ACC112 (cell line): Measurements from ENCODE around the gene ADIPOR1.
"Not testable (repeated sequence)": the region's sequence is repeated elsewhere in the genome, so short reads cannot be mapped to it uniquely, and the experiment has no call there.

ENCODE experiments used
- H2AFZ ChIP-seq: fragments of 200-600 bp; sonication (generic); one replicate; pipeline ENCODE4 v1.6.0; 2017; ENCODE audit warnings: antibody characterized with exemption, low read length; ENCODE audit not compliant: unreplicated experiment
- H3K27ac ChIP-seq: fragments of 200-600 bp; sonication (generic); 2 replicates; pipeline ENCODE4 v1.5.1; 2014; ENCODE audit warnings: low read depth, mild to moderate bottlenecking, antibody characterized with exemption, low read length, moderate library complexity
- H3K27me3 ChIP-seq: fragments of 200-600 bp; sonication (generic); 2 replicates; pipeline ENCODE4 v1.6.1; 2014; ENCODE audit warnings: mild to moderate bottlenecking, antibody characterized with exemption, low read length, moderate library complexity, mixed read lengths; ENCODE audit not compliant: insufficient read depth
- H3K36me3 ChIP-seq: fragments of 200-600 bp; sonication (generic); 2 replicates; pipeline ENCODE4 v1.6.1; 2016; ENCODE audit warnings: mild to moderate bottlenecking, antibody characterized with exemption, low read length, moderate library complexity, mixed read lengths; ENCODE audit not compliant: insufficient read depth
- H3K4me1 ChIP-seq: fragments of 200-600 bp; sonication (generic); one replicate; pipeline ENCODE4 v1.6.1; 2016; ENCODE audit warnings: low read length, mixed read lengths; ENCODE audit not compliant: insufficient read depth, unreplicated experiment, control insufficient read depth
- H3K4me3 ChIP-seq: fragments of 200-600 bp; sonication (generic); 2 replicates; pipeline ENCODE4 v1.5.1; 2014; ENCODE audit warnings: mild to moderate bottlenecking, low read depth, low read length
- H3K79me2 ChIP-seq: fragments of 200-600 bp; sonication (generic); one replicate; pipeline ENCODE4 v1.6.0; 2016; ENCODE audit warnings: low read length; ENCODE audit not compliant: control insufficient read depth, unreplicated experiment, insufficient read depth

ADIPOR1 gene

DNA sequence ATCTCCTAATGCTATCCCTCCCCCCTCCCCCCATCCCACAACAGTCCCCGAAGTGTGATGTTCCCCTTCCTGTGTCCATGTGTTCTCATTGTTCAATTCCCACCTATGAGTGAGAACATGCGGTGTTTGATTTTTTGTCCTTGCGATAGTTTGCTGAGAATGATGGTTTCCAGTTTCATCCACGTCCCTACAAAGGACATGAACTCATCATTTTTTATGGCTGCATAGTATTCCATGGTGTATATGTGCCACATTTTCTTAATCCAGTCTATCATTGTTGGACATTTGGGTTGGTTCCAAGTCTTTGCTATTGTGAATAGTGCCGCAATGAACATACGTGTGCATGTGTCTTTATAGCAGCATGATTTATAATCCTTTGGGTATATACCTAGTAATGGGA, 21.7 kb downstream of the ADIPOR1 start:
- H3K4me3 ChIP-seq, H3K27me3 ChIP-seq, H2AFZ ChIP-seq, H3K4me1 ChIP-seq, H3K79me2 ChIP-seq, H3K27ac ChIP-seq, H3K36me3 ChIP-seq: not testable (repeated sequence)

DNA sequence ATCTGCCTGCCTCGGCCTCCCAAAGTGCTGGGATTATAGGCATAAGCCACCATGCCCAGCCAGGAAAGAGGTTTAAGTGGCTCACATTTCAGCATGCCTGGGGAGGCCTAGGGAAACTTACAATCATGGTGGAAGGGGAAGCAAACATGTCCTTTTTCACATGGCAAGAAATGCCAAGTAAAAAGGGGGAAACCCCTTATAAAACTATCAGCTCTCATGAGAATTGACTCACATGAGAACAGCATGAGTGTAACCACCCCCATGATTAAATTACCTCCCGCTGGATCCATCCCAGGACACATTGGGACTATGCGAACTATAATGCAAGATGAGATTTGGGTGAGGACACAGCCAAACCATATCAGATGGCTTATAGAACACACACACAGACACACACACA, 22.3 kb downstream of the ADIPOR1 start:
- Histone ChIP-seq H3K27ac (peak overlapping the region; percentile 37; the same call in 1 of the 2 replicates), H3K27me3 (peaks cover 4% of the 10 kb centered on the region; the same call in 1 of the 2 replicates), H3K36me3 (no peaks in the 10 kb centered on the region; the same call in 1 of the 2 replicates), H3K79me2 (no peaks in the 10 kb centered on the region), H3K4me3 (no peak overlapping the region), H3K4me1 (peaks cover 3% of the 10 kb centered on the region), H2AFZ (no peak overlapping the region)

DNA sequence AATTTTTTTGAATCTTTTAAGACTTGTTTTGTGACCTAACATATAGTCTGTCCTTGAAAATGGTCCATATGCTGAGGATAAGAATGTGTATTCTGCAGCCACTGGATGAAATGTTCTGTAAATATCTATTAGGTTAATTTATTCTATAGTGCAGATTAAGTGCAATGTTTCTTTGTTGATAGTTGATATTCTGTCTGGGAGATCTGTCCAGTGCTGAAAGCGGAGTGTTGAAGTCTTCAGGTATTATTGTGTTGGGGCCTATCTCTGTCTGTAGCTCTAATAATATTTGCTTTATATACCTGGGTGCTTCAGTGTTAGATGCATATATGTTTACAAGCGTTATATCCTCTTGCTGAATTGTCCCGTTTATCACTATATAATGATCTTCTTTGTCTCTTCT, 23.4 kb downstream of the ADIPOR1 start:
- no peaks in the 10 kb centered on the region for H3K36me3 ChIP-seq
- peaks cover 4% of the 10 kb centered on the region; the same call in 1 of the 2 replicates for H3K27me3 ChIP-seq
- peaks cover 3% of the 10 kb centered on the region for H3K4me1 ChIP-seq
- no peaks in the 10 kb centered on the region for H3K79me2 ChIP-seq
- no peak overlapping the region for H3K27ac ChIP-seq
- H3K4me3 ChIP-seq: no peak overlapping the region
- H2AFZ ChIP-seq: no peak overlapping the region

DNA sequence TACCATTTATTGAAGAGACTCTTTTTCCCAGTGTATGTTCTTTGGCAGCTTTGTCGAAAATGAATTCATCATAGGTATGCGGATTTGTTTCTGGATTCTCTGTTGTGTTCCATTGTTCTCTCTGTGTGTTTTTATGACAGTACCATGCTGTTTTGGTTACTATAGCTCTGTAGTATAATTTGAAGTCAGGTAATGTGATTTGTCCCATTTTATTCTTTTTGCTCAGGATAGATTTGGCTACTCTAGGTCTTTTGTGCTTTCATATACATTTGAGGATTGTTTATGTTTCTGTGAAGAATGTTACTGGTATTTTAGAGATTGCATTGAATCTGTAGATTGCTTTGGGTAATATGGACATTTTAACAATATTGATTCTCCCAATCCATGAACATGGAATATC, 25.6 kb downstream of the ADIPOR1 start:
- Histone ChIP-seq H3K4me3 (no peak overlapping the region), H3K36me3 (no peaks in the 10 kb centered on the region), H2AFZ (no peak overlapping the region), H3K79me2 (no peaks in the 10 kb centered on the region), H3K27ac (no peak overlapping the region), H3K27me3 (peaks cover 4% of the 10 kb centered on the region; the same call in 1 of the 2 replicates), H3K4me1 (peaks cover 3% of the 10 kb centered on the region)

DNA sequence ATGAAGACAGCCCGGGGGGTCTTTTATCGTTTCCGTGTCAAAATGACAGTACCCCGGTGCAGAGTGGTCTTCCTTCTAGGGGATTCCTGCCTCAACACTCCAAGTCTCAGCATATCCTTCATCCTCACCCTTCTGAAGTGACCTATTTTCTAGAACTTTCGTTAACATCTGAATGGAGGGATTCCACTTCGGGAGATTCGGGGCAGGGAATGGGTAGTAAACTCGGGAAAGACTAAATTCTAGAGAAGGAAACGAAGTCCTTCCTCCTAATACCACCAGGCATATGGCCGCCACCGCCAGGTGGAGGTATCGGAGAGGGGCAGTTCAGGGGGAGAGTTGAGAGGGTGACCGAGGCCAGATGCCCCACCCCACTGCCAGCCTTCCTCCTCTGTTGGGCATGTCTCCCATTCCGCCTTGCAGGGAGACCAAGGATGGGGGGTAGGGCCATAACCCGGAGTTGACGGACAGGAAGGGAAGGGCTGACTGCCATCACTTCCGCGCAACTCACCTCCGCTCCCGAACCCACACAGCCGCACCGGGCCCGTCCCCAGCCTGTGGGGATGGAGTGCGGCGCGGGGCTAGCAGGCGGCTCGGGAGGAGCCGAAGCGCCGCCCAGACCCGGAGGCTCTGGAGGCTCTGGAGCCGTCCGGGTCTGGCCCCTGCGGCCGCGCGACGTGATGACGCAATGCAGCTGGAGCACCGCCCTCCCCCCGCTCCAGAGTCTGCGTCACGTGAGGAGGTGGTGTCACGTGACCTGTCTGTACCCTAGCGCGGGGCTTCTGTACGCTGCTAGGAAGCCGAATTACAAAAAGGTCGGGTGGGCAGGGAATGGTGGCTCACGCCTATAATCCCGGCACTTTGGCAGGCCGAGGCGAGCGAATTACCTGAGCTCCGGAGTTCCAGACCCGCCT, 31.3 kb downstream of the ADIPOR1 start, which contains the start of gene KLHL12:
Gene KLHL12 (minus strand): TSS at position 654 of the 911 bp plus-strand sequence. CDS start 2,072 bp downstream, outside the sequence.
- peak within 1 kb of the TSS; percentile 94 for H2AFZ ChIP-seq
- H3K4me1 ChIP-seq: peaks cover 11% of the 10 kb centered on the region
- no peaks in the 10 kb centered on the region for H3K27me3 ChIP-seq

DNA sequence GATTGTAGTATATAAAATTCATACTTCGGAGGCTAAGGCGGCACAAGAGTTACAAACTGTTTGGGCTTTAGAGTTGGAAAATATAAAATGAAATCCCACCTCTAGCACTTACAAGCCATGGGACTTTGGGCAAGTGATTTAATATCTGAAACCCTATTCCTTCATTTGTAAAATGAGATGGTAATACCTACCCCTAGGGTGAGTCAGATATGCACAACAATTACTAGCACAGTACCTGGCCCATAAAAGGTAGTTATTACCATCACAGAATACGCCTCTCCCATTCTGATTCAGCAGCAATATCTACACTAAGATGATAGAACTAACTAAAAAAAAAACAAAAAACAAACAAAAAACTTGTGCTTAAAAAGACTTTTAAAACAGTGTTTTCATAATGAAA, 34.6 kb downstream of the ADIPOR1 start:
- Histone ChIP-seq H3K27ac (no peak overlapping the region), H3K4me1 (peaks cover 11% of the 10 kb centered on the region), H3K27me3 (no peaks in the 10 kb centered on the region), H3K36me3 (peaks cover 15% of the 10 kb centered on the region), H3K4me3 (no peak overlapping the region), H3K79me2 (peaks cover 19% of the 10 kb centered on the region), H2AFZ (no peak overlapping the region)

More for the DNA sequence above, 31.3 kb downstream of the ADIPOR1 start, which contains the start of gene KLHL12:
- Histone ChIP-seq H3K27ac (peak within 1 kb of the TSS; percentile 75), H3K79me2 (peaks cover 19% of the 10 kb centered on the region), H3K36me3 (peaks cover 14% of the 10 kb centered on the region), H3K4me3 (peak within 1 kb of the TSS; percentile 98)

DNA sequence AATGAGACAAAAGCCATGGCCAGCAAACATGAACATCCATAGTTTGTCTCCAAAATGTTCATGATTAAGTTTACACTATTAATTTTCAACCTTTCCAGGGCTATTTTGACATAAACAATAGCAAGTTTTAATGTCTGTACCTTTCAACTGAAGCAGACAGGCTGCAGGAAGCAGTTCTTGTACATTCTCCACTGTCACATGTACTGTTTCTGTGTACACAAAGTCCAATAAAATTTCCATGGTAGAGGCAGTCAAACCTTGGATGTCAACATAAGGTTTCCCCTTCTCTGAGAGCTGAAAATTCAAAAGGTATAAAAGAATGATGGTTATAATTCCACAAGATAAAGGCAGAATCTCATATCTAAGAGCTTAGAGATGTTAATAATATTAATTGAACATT, 38.5 kb downstream of the ADIPOR1 start:
- Histone ChIP-seq H3K27ac (no peak overlapping the region), H3K36me3 (peaks cover 31% of the 10 kb centered on the region), H3K27me3 (no peaks in the 10 kb centered on the region)

DNA sequence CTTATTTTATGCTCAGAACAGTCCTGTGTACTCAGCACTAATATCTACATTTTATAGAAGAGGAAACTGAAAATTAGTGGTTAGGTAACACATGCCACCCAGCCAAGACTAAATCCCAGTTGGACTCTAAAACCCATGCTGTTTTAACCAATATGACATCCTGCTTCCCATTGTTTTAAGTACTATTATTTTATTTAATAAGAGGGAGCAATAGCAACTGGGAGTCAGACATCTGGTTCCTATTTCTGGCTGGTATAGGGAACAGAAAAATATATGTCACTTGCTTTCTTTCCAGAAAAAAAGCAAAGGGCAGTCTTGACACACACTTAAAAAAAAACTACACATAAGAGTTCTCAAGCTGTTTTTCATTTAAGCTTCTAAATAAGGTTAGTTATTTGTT, 43.0 kb downstream of the ADIPOR1 start:
- Histone ChIP-seq H3K4me1 (no peaks in the 10 kb centered on the region), H3K4me3 (no peak overlapping the region), H3K27me3 (no peaks in the 10 kb centered on the region), H3K36me3 (peaks cover 27% of the 10 kb centered on the region), H3K79me2 (no peaks in the 10 kb centered on the region), H2AFZ (no peak overlapping the region), H3K27ac (no peak overlapping the region)

More for the DNA sequence above, 38.5 kb downstream of the ADIPOR1 start:
- Histone ChIP-seq H3K4me3 (no peak overlapping the region), H2AFZ (no peak overlapping the region), H3K4me1 (peaks cover 2% of the 10 kb centered on the region), H3K79me2 (peaks cover 5% of the 10 kb centered on the region)

DNA sequence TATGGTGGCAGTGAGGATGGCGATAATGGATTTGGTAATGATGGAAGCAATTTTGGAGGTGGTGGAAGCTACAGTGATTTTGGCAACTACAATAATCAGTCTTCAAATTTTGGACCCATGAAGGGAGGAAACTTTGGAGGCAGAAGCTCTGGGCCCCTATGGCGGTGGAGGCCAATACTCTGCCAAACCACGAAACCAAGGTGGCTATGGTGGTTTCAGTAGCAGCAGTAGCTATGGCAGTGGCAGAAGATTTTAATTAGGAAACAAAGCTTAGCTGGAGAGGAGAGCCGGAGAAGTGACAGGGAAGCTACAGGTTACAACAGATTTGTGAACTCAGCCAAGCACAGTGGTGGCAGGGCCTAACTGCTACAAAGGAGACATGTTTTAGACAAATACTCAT, 45.6 kb downstream of the ADIPOR1 start:
- not testable (repeated sequence) for H3K4me1 ChIP-seq, H2AFZ ChIP-seq, H3K27me3 ChIP-seq, H3K79me2 ChIP-seq, H3K4me3 ChIP-seq, H3K27ac ChIP-seq
- H3K36me3 ChIP-seq: peaks cover 16% of the 10 kb centered on the region

DNA sequence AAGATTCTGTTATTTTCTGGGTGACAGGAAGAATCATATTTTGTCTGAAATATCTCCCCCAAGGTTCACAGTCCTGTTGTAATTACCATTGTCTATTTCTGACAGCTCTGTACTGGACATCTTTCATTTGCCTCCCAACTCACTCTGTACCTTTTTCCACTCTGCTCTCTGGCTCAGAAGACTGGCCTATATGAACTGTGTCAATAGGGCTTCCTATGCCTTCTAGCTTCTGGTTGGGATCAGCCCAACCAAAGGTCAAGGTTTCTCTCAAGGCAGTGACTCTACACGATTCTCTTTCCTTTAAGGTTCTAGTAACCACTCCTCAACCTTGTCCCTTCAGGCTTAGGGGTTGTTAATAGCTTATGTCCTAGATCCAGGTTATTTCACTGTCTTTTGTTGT, 48.6 kb downstream of the ADIPOR1 start:
- Histone ChIP-seq H3K4me3 (no peak overlapping the region), H3K27me3 (no peaks in the 10 kb centered on the region), H3K27ac (no peak overlapping the region), H3K4me1 (no peaks in the 10 kb centered on the region), H3K36me3 (peaks cover 11% of the 10 kb centered on the region; the same call in 1 of the 2 replicates), H3K79me2 (no peaks in the 10 kb centered on the region), H2AFZ (no peak overlapping the region)

DNA sequence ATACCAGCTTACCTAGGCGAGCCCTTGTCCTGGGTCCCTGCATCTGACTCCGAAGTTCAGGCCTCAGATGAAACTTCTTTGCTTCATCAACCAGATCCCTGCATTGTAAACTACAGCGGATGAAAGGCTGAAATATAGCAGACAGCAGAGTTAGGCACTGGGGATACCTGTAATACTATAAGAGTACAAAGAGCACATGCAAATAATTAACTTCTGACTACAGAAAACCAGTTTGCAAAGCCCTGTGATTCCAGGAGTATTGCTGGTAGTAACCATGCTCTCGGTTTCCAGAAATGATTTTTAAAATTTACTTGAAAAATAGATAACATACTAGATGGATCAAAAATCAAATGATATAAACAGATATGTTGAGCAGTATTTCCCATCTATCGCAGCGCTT, 49.1 kb downstream of the ADIPOR1 start:
- no peaks in the 10 kb centered on the region for H3K27me3 ChIP-seq
- H2AFZ ChIP-seq: no peak overlapping the region
- no peak overlapping the region for H3K4me3 ChIP-seq
- peaks cover 9% of the 10 kb centered on the region; the same call in 1 of the 2 replicates for H3K36me3 ChIP-seq
- H3K27ac ChIP-seq: no peak overlapping the region
- H3K79me2 ChIP-seq: no peaks in the 10 kb centered on the region
- H3K4me1 ChIP-seq: no peaks in the 10 kb centered on the region
